Activated T-cell treated with anti-CD3 and anti-CD28 coated beads, Interleukin-2, amount 50 U/mL, for 72 hours (primary cell): ENCODE results near the gene CLEC9A. TPM values are rescaled to one million over a fixed set of nuclear protein-coding genes. Genes with fewer than 3 reads are reported as not detected.

Experiments
- ATAC-seq, 2 donors: fragments of 150-1000 bp; cut with Tn5 transposase; replicated peaks in 1 of 2; 2 replicates each; pipeline ENCODE4 v1.10.0; 2021; ENCODE audit warnings: moderate library complexity in 2 of 2, mild to moderate bottlenecking in 1 of 2
- DNase-seq, 2 donors: peaks; one replicate each; pipeline ENCODE4 v3.0.0; 2021 to 2022; ENCODE audit warnings: mixed read lengths in 1 of 2
- H3K27ac Mint-ChIP-seq: one replicate; pipeline ENCODE4 v1.8.0; 2022; ENCODE audit warnings: mild to moderate bottlenecking, moderate library complexity, mixed read lengths
- H3K27me3 Mint-ChIP-seq: one replicate; pipeline ENCODE4 v1.8.0; 2022; ENCODE audit warnings: low read depth, mixed read lengths
- H3K36me3 Mint-ChIP-seq, 2 donors: one replicate each; pipeline ENCODE4 v1.8.0; 2022; ENCODE audit warnings: mixed read lengths in 2 of 2, mild to moderate bottlenecking in 1 of 2; ENCODE audit not compliant: insufficient read depth in 2 of 2
- H3K4me1 Mint-ChIP-seq: one replicate; pipeline ENCODE4 v1.8.0; 2022; ENCODE audit warnings: low read depth, mixed read lengths
- H3K4me3 Mint-ChIP-seq, 2 donors: one replicate each; pipeline ENCODE4 v1.8.0; 2022; ENCODE audit warnings: mild to moderate bottlenecking in 2 of 2, mixed read lengths in 2 of 2, moderate library complexity in 2 of 2
- H3K9me3 Mint-ChIP-seq, 2 donors: one replicate each; pipeline ENCODE4 v1.8.0; 2022; ENCODE audit warnings: mixed read lengths in 2 of 2
- total RNA-seq, 2 donors: library from RNA; stranded (reverse); gene quantifications; one replicate each; pipeline ENCODE4 v1.2.3, GENCODE V29; 2022

The CLEC9A gene
- total RNA-seq, 2 donors from 2014 or later: not detected

GRCh38 chr12:10101042-10101579, 70.6 kb downstream of the CLEC9A start:
- Mint-ChIP-seq H3K36me3 (peaks cover 0 to 2% of the 10 kb centered on the region in 2 donors), H3K9me3 (peaks cover 0 to 2% of the 10 kb centered on the region in 2 donors), H3K27me3 (peaks cover 8% of the 10 kb centered on the region), H3K4me1 (no peaks in the 10 kb centered on the region), H3K27ac (no peak overlapping the region), H3K4me3 (no peak overlapping the region)
- ATAC-seq (no peak), DNase-seq (no peak)

GRCh38 chr12:10101648-10102220, 71.3 kb downstream of the CLEC9A start:
- H3K9me3 Mint-ChIP-seq: peaks cover 0 to 2% of the 10 kb centered on the region in 2 donors
- H3K27ac Mint-ChIP-seq: no peak overlapping the region
- H3K4me1 Mint-ChIP-seq: no peaks in the 10 kb centered on the region
- H3K36me3 Mint-ChIP-seq: peaks cover 0 to 2% of the 10 kb centered on the region in 2 donors
- no peak for DNase-seq
- peaks cover 10% of the 10 kb centered on the region for H3K27me3 Mint-ChIP-seq
- H3K4me3 Mint-ChIP-seq: no peak overlapping the region
- no peak for ATAC-seq

DNA sequence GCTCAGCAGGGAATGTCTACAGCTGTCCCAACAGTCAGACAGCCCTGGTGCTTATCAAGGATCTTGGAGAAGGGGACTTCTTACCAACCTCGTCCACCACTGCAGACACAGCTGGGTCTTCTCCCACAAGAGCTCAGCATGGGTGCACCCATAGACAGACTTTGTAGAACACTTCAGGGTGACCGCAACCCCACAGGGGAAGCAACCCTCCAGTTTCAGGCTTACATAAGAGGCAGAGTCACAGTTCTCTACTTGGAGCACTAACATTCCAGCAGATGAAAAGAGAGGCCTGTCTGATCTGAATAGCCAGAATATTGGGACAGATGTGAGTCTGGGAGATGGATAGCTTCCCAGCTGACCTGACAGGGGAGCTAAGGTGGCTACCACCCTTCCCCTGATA, 71.8 kb downstream of the CLEC9A start:
- Mint-ChIP-seq H3K36me3 (peaks cover 0 to 2% of the 10 kb centered on the region in 2 donors), H3K9me3 (peaks cover 0 to 5% of the 10 kb centered on the region in 2 donors), H3K27ac (no peak overlapping the region)

GRCh38 chr12:10110256-10110844, 79.9 kb downstream of the CLEC9A start:
- no peak for DNase-seq
- peaks cover 10% of the 10 kb centered on the region for H3K27me3 Mint-ChIP-seq
- H3K4me3 Mint-ChIP-seq: no peak overlapping the region

More for the DNA sequence above, 71.8 kb downstream of the CLEC9A start:
- DNase-seq: no peak
- H3K4me3 Mint-ChIP-seq: no peak overlapping the region
- H3K4me1 Mint-ChIP-seq: no peaks in the 10 kb centered on the region
- no peak for ATAC-seq
- peaks cover 10% of the 10 kb centered on the region for H3K27me3 Mint-ChIP-seq

GRCh38 chr12:10111451-10111850, 81.0 kb downstream of the CLEC9A start:
- Mint-ChIP-seq H3K9me3 (peaks cover 2 to 3% of the 10 kb centered on the region in 2 donors), H3K4me1 (no peaks in the 10 kb centered on the region), H3K36me3 (no peaks in the 10 kb centered on the region), H3K27me3 (no peaks in the 10 kb centered on the region), H3K27ac (no peak overlapping the region), H3K4me3 (no peak overlapping the region)
- no peak for DNase-seq
- no peak for ATAC-seq

More at GRCh38 chr12:10110256-10110844, 79.9 kb downstream of the CLEC9A start:
- Mint-ChIP-seq H3K9me3 (peaks cover 2 to 3% of the 10 kb centered on the region in 2 donors), H3K36me3 (no peaks in the 10 kb centered on the region), H3K4me1 (no peaks in the 10 kb centered on the region), H3K27ac (no peak overlapping the region)
- ATAC-seq: no peak

DNA sequence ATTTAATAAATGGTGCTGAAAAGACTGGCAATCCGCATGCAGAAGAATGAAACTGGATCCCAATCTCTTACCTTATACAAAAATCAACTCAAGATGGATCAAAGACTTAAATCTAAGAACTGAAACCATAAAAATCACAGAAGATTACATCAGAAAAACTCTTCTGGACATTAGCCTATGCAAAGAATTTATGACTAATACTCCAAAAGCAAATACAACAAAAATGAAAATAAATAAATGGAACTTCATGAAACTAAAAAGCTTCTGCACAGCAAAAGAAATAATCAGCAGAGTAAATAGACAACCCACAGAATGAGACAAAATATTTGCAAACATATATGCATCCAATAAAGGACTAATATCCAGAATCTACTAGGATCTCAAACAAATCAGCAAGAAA, 82.6 kb downstream of the CLEC9A start:
- no peak overlapping the region for H3K27ac Mint-ChIP-seq
- no peaks in the 10 kb centered on the region for H3K4me1 Mint-ChIP-seq
- DNase-seq (no peak), ATAC-seq (no peak)
- no peak overlapping the region for H3K4me3 Mint-ChIP-seq
- no peaks in the 10 kb centered on the region for H3K27me3 Mint-ChIP-seq
- H3K36me3 Mint-ChIP-seq: no peaks in the 10 kb centered on the region
- H3K9me3 Mint-ChIP-seq: peaks cover 0 to 2% of the 10 kb centered on the region in 2 donors

DNA sequence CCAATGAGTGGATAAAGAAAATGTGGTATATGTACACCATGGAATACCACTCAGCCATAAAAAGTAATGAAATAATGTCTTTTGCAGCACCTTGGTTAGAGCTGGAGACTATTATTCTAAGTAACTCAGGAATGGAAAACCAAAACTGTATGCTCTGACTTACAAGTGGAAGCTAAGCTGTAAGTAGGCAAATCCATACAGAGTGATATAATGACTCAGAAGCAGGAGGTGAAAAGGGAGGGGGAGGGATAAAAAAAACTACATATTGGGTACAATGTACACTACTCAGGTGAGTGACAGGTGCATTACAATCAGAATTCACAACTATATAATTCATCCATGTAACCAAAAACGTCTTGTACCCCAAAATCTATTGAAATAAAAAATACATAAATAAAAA, 83.4 kb downstream of the CLEC9A start:
- Mint-ChIP-seq H3K9me3 (peaks cover 0 to 2% of the 10 kb centered on the region in 2 donors), H3K27ac (no peak overlapping the region), H3K27me3 (no peaks in the 10 kb centered on the region), H3K4me3 (no peak overlapping the region), H3K36me3 (no peaks in the 10 kb centered on the region), H3K4me1 (no peaks in the 10 kb centered on the region)
- DNase-seq: no peak
- no peak for ATAC-seq

DNA sequence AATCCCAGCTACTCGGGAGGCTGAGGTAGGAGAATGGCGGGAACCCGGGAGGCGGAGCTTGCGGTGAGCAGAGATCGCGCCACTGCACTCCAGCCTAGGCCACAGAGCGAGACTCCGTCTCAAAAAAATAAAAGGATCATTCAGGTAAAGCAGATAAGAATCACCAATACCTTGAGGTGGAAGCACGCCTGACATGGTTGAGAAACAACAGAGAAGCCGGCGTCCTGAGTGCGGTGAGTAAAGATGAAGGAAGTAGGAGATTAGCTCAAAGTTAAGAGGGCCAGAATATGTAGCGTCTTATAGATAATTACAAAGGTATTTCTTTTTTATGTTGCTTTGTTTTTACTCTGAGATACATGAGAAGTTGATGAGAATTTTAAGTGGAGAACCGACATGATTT, 84.8 kb downstream of the CLEC9A start:
- H3K36me3 Mint-ChIP-seq: no peaks in the 10 kb centered on the region
- ATAC-seq: no peak
- no peak overlapping the region for H3K4me3 Mint-ChIP-seq
- peaks cover 0 to 2% of the 10 kb centered on the region in 2 donors for H3K9me3 Mint-ChIP-seq
- no peaks in the 10 kb centered on the region for H3K4me1 Mint-ChIP-seq
- no peaks in the 10 kb centered on the region for H3K27me3 Mint-ChIP-seq
- H3K27ac Mint-ChIP-seq: no peak overlapping the region
- DNase-seq: no peak

Other genes with a start within 250 kb of the CLEC9A start
- under 1 TPM; 0.29 to 0.72 TPM for gene KLRF1, start 203.2 kb upstream of the CLEC9A start, total RNA-seq
- 10 to 100 TPM; 28.0 to 29.5 TPM for gene CLEC2B, start 161.3 kb upstream of the CLEC9A start, total RNA-seq
- not detected for gene KLRF2, start 149.2 kb upstream of the CLEC9A start, total RNA-seq
- gene CLEC2A, start 98.3 kb upstream of the CLEC9A start, total RNA-seq: not detected
- under 1 TPM in 1 of 2 donors, not detected in 1; 0.16 TPM for gene CLEC12A, start 59.3 kb upstream of the CLEC9A start, total RNA-seq
- not detected for gene CLEC1B, start 31.6 kb upstream of the CLEC9A start, total RNA-seq
- not detected for gene CLEC12B, start 20.1 kb upstream of the CLEC9A start, total RNA-seq
- not detected for gene CLEC1A, start 68.3 kb downstream of the CLEC9A start, total RNA-seq
- not detected for gene CLEC7A, start 99.5 kb downstream of the CLEC9A start, total RNA-seq
- gene OLR1, start 141.4 kb downstream of the CLEC9A start, total RNA-seq: not detected
- gene TMEM52B, start 148.3 kb downstream of the CLEC9A start, total RNA-seq: not detected
- 10 to 100 TPM; 15.8 to 20.3 TPM for gene GABARAPL1, start 182.2 kb downstream of the CLEC9A start, total RNA-seq